Mucosa of rectum (tissue), 2 donors: ENCODE results near the gene PRIM2.
"Not testable (repeated sequence)": the region's sequence is repeated elsewhere in the genome, so short reads cannot be mapped to it uniquely, and the experiment has no call there.

ENCODE experiments used
- H3K27ac ChIP-seq, 2 donors: one replicate each; pipeline ENCODE4 v1.7.0; 2013; ENCODE audit warnings: inconsistent platforms in 2 of 2, low read depth in 2 of 2, low read length in 2 of 2
- H3K27me3 ChIP-seq, 2 donors: one replicate each; pipeline ENCODE4 v1.7.0; 2013; ENCODE audit warnings: low read length in 2 of 2; ENCODE audit not compliant: control insufficient read depth in 2 of 2, insufficient read depth in 2 of 2
- H3K36me3 ChIP-seq, 2 donors: one replicate each; pipeline ENCODE4 v1.7.0; 2013; ENCODE audit warnings: low read length in 2 of 2; ENCODE audit not compliant: control insufficient read depth in 2 of 2, insufficient read depth in 2 of 2
- H3K4me1 ChIP-seq, 2 donors: one replicate each; pipeline ENCODE4 v1.7.0; 2013; ENCODE audit warnings: low read length in 2 of 2, mild to moderate bottlenecking in 1 of 2; ENCODE audit not compliant: control insufficient read depth in 2 of 2, insufficient read depth in 2 of 2
- H3K4me3 ChIP-seq, 2 donors: one replicate each; pipeline ENCODE4 v1.7.0; 2013; ENCODE audit warnings: low read length in 2 of 2
- H3K9ac ChIP-seq, 2 donors: one replicate each; pipeline ENCODE4 v1.7.0; 2013; ENCODE audit warnings: low read length in 2 of 2, low read depth in 1 of 2, mild to moderate bottlenecking in 1 of 2
- H3K9me3 ChIP-seq, 2 donors: one replicate each; pipeline ENCODE4 v1.7.0; 2013; ENCODE audit warnings: low read length in 2 of 2; ENCODE audit not compliant: control insufficient read depth in 2 of 2
- donor health status: healthy.
- donor health status: Normal muscosa, but diverticular disease.

Gene PRIM2

GRCh38 chr6:57631773-57632172 lies 314.3 kb downstream of the PRIM2 start:
- not testable (repeated sequence) for H3K9ac ChIP-seq, H3K36me3 ChIP-seq, H3K9me3 ChIP-seq, H3K27me3 ChIP-seq, H3K27ac ChIP-seq, H3K4me1 ChIP-seq, H3K4me3 ChIP-seq

DNA sequence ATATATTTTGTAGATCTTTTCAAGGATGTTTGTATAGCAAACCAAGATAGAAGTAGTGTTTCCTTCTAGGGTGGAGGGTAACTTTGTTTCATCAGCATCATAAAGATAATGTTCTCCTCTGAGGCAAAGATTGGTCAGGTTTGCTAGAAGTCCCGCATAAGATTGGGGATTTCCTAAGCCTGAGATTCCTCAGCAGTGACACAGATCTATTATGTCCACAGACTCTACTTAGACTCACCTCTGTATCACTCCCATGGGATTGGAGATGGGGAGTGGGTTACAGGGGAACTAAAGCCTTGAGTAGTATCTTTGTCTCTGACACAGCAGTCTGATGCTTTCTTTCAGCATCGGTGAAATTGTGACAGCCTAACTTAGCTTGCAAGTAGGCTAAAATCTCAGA lies 341.1 kb downstream of the PRIM2 start:
- H3K27ac ChIP-seq, H3K4me1 ChIP-seq, H3K9ac ChIP-seq, H3K27me3 ChIP-seq, H3K4me3 ChIP-seq, H3K9me3 ChIP-seq, H3K36me3 ChIP-seq: not testable (repeated sequence)

DNA sequence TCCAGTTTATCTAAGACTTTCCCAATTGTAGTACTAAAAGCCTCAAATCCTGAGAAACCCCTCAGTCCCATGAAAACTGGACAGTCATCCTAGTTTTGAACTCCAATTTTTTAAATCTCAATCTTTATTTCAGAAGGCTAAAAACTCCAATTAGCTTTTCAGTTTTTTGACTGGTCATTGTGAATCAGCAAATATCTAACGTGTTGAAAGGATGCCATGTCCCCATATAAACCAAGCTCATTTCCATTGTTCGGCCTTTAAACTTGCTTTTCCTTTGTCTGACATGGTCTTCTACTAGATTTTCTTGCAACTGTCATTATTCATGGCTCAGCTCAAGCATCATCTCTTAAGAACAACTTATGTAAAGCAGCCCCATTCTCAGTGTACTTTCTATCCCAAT lies 342.4 kb downstream of the PRIM2 start:
- H3K27me3 ChIP-seq, H3K27ac ChIP-seq, H3K4me3 ChIP-seq, H3K36me3 ChIP-seq, H3K9ac ChIP-seq, H3K4me1 ChIP-seq, H3K9me3 ChIP-seq: not testable (repeated sequence)

- not testable (repeated sequence) for H3K9me3 ChIP-seq, H3K4me3 ChIP-seq, H3K36me3 ChIP-seq
Observed at GRCh38 chr6:57660940-57661339, 343.5 kb downstream of the PRIM2 start.

GRCh38 chr6:57668108-57668507 lies 350.7 kb downstream of the PRIM2 start:
- H3K27ac ChIP-seq, H3K4me3 ChIP-seq, H3K4me1 ChIP-seq, H3K9me3 ChIP-seq, H3K9ac ChIP-seq, H3K27me3 ChIP-seq, H3K36me3 ChIP-seq: not testable (repeated sequence)

More at GRCh38 chr6:57660940-57661339, 343.5 kb downstream of the PRIM2 start:
- H3K4me1 ChIP-seq, H3K27ac ChIP-seq, H3K27me3 ChIP-seq, H3K9ac ChIP-seq: not testable (repeated sequence)

DNA sequence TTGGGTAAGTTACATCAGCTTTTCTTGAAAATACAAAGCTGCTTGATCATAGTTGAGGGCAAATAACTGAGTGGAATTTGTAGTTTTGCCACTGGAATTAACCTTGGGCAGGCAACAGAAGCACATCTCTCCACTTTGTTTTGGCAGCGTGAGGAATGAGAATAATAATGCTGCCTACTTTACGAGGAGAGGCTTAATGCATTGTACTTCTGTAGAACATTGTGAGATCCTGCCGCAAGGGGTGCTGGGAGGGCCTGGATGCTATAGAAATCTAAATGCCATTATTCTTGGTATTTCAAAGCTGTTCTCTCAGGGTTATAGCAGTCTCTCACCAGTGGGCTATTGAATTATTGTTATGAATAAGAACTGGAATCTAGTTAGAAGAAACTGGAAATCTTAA lies 353.8 kb downstream of the PRIM2 start:
- not testable (repeated sequence) for H3K9me3 ChIP-seq

DNA sequence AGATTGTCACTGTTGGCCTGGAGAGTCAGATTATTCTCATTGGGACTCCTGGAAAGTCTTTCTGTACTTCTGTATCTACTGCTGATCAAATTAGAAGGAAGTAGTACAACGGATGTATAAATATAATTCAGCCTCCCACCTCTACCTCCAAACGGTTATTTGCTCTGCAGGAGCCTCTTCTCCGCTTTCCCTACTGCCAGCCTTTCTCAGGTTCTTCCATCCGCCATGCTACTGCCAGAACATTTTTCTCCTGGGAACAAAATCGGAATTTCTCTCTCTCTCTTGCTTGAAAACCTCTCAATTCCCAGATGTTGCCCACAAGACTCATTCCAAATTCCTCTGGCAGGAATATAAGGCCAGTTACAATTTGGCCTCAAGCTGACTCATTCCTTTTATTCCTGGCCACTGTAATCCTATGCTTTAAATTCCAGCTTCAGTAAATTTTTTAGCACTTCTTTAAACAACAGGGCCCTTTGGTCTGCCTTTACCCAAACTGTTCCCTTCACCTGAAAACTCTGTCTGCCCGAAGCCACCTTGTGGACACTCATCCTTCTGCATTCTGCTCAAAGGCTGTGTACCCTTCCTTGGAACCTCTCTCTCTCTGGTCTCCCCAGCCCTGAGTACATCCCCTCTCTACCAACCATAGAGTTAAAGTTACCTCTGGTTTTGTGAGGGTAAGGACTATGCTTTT lies 354.7 kb downstream of the PRIM2 start:
- H3K4me3 ChIP-seq, H3K9me3 ChIP-seq, H3K9ac ChIP-seq, H3K36me3 ChIP-seq, H3K27ac ChIP-seq, H3K4me1 ChIP-seq, H3K27me3 ChIP-seq: not testable (repeated sequence)

More for the DNA sequence above, 353.8 kb downstream of the PRIM2 start:
- H3K9ac ChIP-seq, H3K4me1 ChIP-seq, H3K36me3 ChIP-seq, H3K27me3 ChIP-seq, H3K4me3 ChIP-seq, H3K27ac ChIP-seq: not testable (repeated sequence)

GRCh38 chr6:57673281-57673680 lies 355.9 kb downstream of the PRIM2 start:
- not testable (repeated sequence) for H3K9ac ChIP-seq, H3K4me3 ChIP-seq, H3K36me3 ChIP-seq, H3K27ac ChIP-seq, H3K4me1 ChIP-seq, H3K27me3 ChIP-seq, H3K9me3 ChIP-seq

GRCh38 chr6:57675386-57675785 lies 358.0 kb downstream of the PRIM2 start:
- not testable (repeated sequence) for H3K4me3 ChIP-seq, H3K4me1 ChIP-seq, H3K9ac ChIP-seq, H3K27ac ChIP-seq, H3K27me3 ChIP-seq, H3K9me3 ChIP-seq, H3K36me3 ChIP-seq

DNA sequence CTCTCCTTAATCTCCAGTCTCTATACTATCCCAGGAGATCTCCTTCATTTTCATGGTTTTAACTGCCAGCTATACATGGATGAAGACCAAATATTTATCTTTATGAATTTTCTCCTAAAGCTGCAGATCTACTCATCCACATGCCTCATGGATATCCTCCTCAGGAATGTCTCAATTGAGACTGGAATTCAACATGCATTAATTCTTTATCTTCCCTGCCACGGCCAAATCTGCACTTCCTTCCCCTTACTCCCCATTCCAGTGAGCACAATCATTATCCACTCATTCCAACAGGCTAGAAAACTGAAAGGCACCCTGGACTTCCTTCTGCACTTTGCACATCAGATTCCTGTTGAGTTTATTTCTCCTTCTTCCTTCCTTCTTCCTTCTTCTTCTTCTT lies 379.0 kb downstream of the PRIM2 start:
- H3K9me3 ChIP-seq, H3K4me3 ChIP-seq, H3K36me3 ChIP-seq, H3K27ac ChIP-seq, H3K4me1 ChIP-seq, H3K9ac ChIP-seq, H3K27me3 ChIP-seq: not testable (repeated sequence)
